Brain microvascular endothelial cell (primary cell): ENCODE measurements around the gene CDK17.
A peak's percentile ranks its signal among the peaks of the same experiment; 100 is the strongest.

Experiments
- DNase-seq: peaks from one replicate; pipeline ENCODE4 v3.0.0-alpha.2; 2020
- H3K27ac ChIP-seq: fragments of 250-450 bp; sonication (Bioruptor Pico); 2 replicates; pipeline ENCODE4 v1.5.1; 2020; ENCODE audit warnings: mild to moderate bottlenecking, moderate library complexity
- H3K27me3 ChIP-seq: fragments of 250-450 bp; sonication (Bioruptor Pico); replicated peaks from 2 replicates; pipeline ENCODE4 v1.5.1; 2020; ENCODE audit warnings: mild to moderate bottlenecking
- H3K36me3 ChIP-seq: fragments of 250-450 bp; sonication (Bioruptor Pico); replicated peaks from 2 replicates; pipeline ENCODE4 v1.5.1; 2020; ENCODE audit warnings: mild to moderate bottlenecking
- H3K4me3 ChIP-seq: 2 replicates; pipeline ENCODE4 v1.5.1; 2011; ENCODE audit warnings: low read depth, mild to moderate bottlenecking, control low read depth, low read length, moderate library complexity
- in situ Hi-C: cut with HindIII; loops from 2 replicates; pipeline ENCODE4 v1.10.0; 2017; ENCODE audit warnings: low sequenced_read_pairs, low pct_ligation_motif_present
- TF ChIP-seq, protein P1 (sequence below): IDR thresholded peaks from 2 replicates; pipeline ENCODE4 v1.5.1; 2011; ENCODE audit warnings: low read depth, mild to moderate bottlenecking, moderate library complexity, low read length, control low read depth, inconsistent platforms; ENCODE audit errors: missing control alignments

The CDK17 gene

GRCh38 chr12:96236221-96236822 is 163.9 kb downstream of the CDK17 start:
- H3K36me3 ChIP-seq: peaks cover 22% of the 10 kb centered on the region
- no peaks in the 10 kb centered on the region for H3K27me3 ChIP-seq
- in situ Hi-C loops: no loop called here
- no peak overlapping the region for H3K4me3 ChIP-seq
- DNase-seq: peak; percentile 40
- TF ChIP-seq, protein P1, sequence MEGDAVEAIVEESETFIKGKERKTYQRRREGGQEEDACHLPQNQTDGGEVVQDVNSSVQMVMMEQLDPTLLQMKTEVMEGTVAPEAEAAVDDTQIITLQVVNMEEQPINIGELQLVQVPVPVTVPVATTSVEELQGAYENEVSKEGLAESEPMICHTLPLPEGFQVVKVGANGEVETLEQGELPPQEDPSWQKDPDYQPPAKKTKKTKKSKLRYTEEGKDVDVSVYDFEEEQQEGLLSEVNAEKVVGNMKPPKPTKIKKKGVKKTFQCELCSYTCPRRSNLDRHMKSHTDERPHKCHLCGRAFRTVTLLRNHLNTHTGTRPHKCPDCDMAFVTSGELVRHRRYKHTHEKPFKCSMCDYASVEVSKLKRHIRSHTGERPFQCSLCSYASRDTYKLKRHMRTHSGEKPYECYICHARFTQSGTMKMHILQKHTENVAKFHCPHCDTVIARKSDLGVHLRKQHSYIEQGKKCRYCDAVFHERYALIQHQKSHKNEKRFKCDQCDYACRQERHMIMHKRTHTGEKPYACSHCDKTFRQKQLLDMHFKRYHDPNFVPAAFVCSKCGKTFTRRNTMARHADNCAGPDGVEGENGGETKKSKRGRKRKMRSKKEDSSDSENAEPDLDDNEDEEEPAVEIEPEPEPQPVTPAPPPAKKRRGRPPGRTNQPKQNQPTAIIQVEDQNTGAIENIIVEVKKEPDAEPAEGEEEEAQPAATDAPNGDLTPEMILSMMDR: no peak
- peak overlapping the region; percentile 62 for H3K27ac ChIP-seq

DNA sequence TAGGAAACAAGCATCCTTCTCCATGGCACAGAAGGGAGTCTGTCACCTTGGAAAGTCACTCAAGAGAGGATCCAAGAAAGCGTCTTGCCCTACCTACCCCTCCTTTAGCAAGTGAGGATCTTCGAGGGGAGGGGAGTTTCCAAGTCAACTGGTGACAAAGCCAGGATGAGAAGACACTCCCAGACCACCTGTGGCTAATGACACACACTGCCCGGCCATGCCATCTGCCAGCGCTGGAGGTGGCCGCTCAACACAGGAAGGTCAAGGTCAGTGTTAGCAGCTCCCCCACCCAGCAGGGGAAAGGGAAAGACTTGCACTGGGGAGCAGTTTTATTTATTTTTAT is 164.8 kb downstream of the CDK17 start:
- H3K36me3 ChIP-seq: peaks cover 31% of the 10 kb centered on the region
- DNase-seq: no peak
- TF ChIP-seq, protein P1: no peak
- H3K27ac ChIP-seq: no peak overlapping the region
- in situ Hi-C loops: no loop called here
- no peak overlapping the region for H3K4me3 ChIP-seq
- no peaks in the 10 kb centered on the region for H3K27me3 ChIP-seq

DNA sequence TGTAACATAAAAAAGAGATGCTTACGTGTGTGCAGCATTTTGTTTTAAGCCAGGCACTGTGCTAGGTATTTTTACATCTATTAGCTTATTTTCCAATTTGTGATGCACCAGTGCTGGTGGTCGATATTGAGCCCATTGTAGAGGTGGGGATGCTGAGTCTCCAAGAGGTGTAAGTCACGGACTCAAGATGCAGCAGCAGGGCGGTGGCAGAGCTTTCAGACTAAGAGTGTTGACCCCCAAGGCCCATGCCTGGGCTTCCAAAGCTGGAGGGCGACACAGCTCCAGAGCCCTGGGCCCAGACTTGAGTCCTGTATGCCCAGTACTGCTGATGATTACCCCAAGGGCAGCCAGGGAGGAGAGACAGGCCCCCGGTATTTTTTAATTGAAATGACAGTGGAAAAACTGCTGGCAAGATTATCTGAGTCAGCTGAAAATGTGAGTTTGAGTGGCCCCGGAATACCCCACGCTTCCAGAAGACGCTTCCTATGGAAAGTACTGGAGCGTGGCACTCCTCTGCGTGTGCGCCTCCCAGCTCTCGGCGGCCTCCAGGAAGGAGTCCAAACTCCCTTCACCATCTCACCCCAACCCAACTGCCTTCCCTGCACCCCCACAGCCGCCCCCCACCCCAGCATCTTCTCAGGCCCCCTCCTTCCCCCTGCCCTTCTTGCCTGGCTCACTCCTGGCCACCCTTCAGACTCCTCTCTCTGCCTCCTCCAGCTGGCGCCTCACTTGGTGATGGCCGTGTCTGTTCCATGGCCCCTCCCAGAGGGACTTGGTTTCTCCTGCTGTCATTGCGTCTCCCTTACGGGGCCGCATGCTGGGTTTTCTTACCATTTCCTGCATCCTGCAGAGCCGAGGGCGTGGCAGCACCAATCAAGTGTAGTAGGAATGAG is 165.4 kb downstream of the CDK17 start:
- Histone ChIP-seq H3K27me3 (no peaks in the 10 kb centered on the region), H3K4me3 (no peak overlapping the region), H3K36me3 (peaks cover 31% of the 10 kb centered on the region), H3K27ac (no peak overlapping the region)
- TF ChIP-seq, protein P1: no peak
- in situ Hi-C loops: no loop called here
- DNase-seq: no peak

DNA sequence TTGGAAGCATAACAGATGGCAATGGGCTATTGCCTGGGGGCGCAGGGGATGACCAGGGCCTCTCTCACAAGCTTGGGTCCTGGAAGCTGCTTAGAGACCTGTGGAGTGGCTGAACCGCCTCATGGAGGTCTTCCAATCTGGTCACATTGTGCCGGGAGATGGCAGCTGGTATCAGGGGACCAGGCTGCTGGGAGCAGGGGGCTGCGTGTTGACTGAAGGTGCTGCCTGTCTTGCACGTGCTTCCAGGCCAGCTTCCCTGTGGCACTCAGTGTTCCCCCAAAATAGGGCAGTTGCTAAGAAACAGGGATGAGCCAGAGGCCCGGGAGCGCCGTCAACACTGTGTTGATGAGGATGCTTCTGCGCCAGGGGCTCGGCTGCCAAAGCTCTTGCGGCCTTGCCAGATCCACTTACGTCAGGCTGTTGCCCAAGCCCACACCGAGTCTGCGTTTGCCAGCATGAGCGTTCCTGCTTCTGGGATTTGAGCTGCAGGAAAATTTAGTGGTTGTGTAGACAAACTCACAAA is 166.2 kb downstream of the CDK17 start:
- Histone ChIP-seq H3K27me3 (no peaks in the 10 kb centered on the region), H3K36me3 (peaks cover 31% of the 10 kb centered on the region), H3K4me3 (no peak overlapping the region), H3K27ac (no peak overlapping the region)
- in situ Hi-C loops: no loop called here
- TF ChIP-seq, protein P1: no peak
- no peak for DNase-seq

- Histone ChIP-seq H3K27me3 (no peaks in the 10 kb centered on the region), H3K4me3 (no peak overlapping the region), H3K36me3 (peaks cover 35% of the 10 kb centered on the region), H3K27ac (no peak overlapping the region)
- in situ Hi-C loops: no loop called here
- TF ChIP-seq, protein P1: no peak
- DNase-seq: no peak
Measured at GRCh38 chr12:96233168-96233567, 167.1 kb downstream of the CDK17 start.
